Liver (tissue), 3 donors: ENCODE measurements around the gene CACNA1F.

Source experiments
- ATF3 ChIP-seq: IDR thresholded peaks from 2 replicates; pipeline ENCODE4 v1.6.1; 2016; ENCODE audit warnings: antibody characterized with exemption
- GABPA ChIP-seq, 2 donors: IDR thresholded peaks in 1 of 2; conservative IDR thresholded peaks in 1 of 2; 2 replicates each; pipeline ENCODE4 v1.6.1; 2016; ENCODE audit warnings: antibody characterized with exemption in 2 of 2, mild to moderate bottlenecking in 1 of 2, moderate library complexity in 1 of 2
- HNF4A ChIP-seq, 2 donors: conservative IDR thresholded peaks; 2 replicates each; pipeline ENCODE4 v1.6.1; 2016; ENCODE audit warnings: antibody characterized with exemption in 2 of 2, mild to moderate bottlenecking in 2 of 2
- JUND ChIP-seq, 2 donors: IDR thresholded peaks; 2 replicates each; pipeline ENCODE4 v1.6.1; 2016; ENCODE audit warnings: antibody characterized with exemption in 2 of 2
- NR2F2 ChIP-seq: IDR thresholded peaks from 2 replicates; pipeline ENCODE4 v1.6.1; 2016; ENCODE audit warnings: antibody characterized with exemption
- RAD21 ChIP-seq, 2 donors: IDR thresholded peaks; 2 replicates each; pipeline ENCODE4 v1.6.1; 2016; ENCODE audit warnings: antibody characterized with exemption in 2 of 2, mild to moderate bottlenecking in 2 of 2
- REST ChIP-seq: IDR thresholded peaks from 2 replicates; pipeline ENCODE4 v1.6.1; 2016; ENCODE audit warnings: antibody characterized with exemption, mild to moderate bottlenecking
- SP1 ChIP-seq: IDR thresholded peaks from 2 replicates; pipeline ENCODE4 v1.6.1; 2018; ENCODE audit warnings: antibody characterized with exemption, mild to moderate bottlenecking
- TAF1 ChIP-seq: conservative IDR thresholded peaks from 2 replicates; pipeline ENCODE4 v1.6.1; 2016; ENCODE audit warnings: antibody characterized with exemption, mild to moderate bottlenecking
- TF ChIP-seq, protein P1 (sequence below): fragments of 150-350 bp; IDR thresholded peaks from 2 replicates; pipeline ENCODE4 v1.5.1; 2017; ENCODE audit warnings: improper control_type of control experiment, low read depth, low read length; ENCODE audit not compliant: missing input control
- TF ChIP-seq, protein P2 (sequence below): IDR thresholded peaks from 2 replicates; pipeline ENCODE4 v1.6.1; 2016; ENCODE audit warnings: antibody characterized with exemption
- donor health status: healthy.
- donor health status: healthy.

DNA sequence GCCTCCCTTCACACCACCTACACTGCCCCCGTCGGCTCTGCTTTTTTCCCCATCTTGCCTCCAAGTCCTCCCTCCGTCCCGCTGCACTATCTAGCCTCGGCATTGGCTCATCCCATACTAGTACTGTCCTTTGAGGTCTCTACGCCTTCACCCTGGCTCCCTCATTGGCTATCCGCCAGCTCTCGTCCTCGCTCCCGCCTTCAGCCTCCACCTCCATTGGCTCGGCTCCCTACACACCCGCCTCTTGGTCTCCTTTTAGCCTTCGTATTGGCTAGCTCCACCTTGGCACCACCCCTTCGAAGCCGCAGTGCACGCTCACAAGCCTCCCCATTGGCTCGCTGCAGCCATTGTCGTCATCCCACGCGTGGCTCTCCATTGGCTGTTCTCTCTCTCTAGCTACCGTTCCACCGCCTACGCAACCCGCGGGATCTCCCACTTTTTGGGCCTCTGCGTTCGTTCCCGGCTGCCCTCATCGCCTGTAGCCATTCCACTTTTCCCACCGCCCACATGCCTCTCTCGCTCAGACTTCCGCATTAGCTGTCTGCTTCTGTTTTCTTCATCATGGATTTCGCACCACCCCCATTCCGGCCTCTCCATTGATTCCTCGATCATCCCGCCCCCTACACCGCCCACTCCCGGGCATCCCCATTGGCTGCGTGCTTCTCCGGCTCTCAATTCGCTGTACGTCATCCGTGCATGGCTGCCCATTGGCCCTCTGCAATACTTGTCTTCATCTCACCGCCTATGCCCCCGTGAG, 36.0 kb upstream of the CACNA1F start:
- TF ChIP-seq SP1 (peak; percentile 87), HNF4A (conservative IDR thresholded peaks at IDR 0.05) (peak in 1 of 2 donors; percentile 12), GABPA (IDR thresholded peaks at IDR 0.05 in 1 of 2, conservative IDR thresholded peaks at IDR 0.05 in 1 of 2) (no peak), JUND (IDR thresholded peaks at IDR 0.05) (peak; percentile 7 to 36), REST (peak; percentile 69), RAD21 (IDR thresholded peaks at IDR 0.05) (no peak), ATF3 (no peak), NR2F2 (no peak), TAF1 (peak; percentile 65)
- TF ChIP-seq, protein P1, sequence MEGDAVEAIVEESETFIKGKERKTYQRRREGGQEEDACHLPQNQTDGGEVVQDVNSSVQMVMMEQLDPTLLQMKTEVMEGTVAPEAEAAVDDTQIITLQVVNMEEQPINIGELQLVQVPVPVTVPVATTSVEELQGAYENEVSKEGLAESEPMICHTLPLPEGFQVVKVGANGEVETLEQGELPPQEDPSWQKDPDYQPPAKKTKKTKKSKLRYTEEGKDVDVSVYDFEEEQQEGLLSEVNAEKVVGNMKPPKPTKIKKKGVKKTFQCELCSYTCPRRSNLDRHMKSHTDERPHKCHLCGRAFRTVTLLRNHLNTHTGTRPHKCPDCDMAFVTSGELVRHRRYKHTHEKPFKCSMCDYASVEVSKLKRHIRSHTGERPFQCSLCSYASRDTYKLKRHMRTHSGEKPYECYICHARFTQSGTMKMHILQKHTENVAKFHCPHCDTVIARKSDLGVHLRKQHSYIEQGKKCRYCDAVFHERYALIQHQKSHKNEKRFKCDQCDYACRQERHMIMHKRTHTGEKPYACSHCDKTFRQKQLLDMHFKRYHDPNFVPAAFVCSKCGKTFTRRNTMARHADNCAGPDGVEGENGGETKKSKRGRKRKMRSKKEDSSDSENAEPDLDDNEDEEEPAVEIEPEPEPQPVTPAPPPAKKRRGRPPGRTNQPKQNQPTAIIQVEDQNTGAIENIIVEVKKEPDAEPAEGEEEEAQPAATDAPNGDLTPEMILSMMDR, result no peak
- TF ChIP-seq, protein P2, sequence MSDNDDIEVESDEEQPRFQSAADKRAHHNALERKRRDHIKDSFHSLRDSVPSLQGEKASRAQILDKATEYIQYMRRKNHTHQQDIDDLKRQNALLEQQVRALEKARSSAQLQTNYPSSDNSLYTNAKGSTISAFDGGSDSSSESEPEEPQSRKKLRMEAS, result no peak
